DND-41 (cell line): ENCODE results near the gene OR52D1.

Experiments used
- EZH2 ChIP-seq: IDR thresholded peaks from 3 replicates; pipeline ENCODE4 v1.6.1; 2012; ENCODE audit warnings: borderline replicate concordance, low read depth, mild to moderate bottlenecking, moderate library complexity, low read length, inconsistent platforms; ENCODE audit not compliant: severe bottlenecking
- TF ChIP-seq, protein P1 (sequence below): IDR thresholded peaks from 2 replicates; pipeline ENCODE4 v1.5.1; 2012; ENCODE audit warnings: borderline replicate concordance, low read length, moderate library complexity, mild to moderate bottlenecking; ENCODE audit not compliant: poor library complexity, severe bottlenecking; ENCODE audit errors: extremely low read depth

DNA sequence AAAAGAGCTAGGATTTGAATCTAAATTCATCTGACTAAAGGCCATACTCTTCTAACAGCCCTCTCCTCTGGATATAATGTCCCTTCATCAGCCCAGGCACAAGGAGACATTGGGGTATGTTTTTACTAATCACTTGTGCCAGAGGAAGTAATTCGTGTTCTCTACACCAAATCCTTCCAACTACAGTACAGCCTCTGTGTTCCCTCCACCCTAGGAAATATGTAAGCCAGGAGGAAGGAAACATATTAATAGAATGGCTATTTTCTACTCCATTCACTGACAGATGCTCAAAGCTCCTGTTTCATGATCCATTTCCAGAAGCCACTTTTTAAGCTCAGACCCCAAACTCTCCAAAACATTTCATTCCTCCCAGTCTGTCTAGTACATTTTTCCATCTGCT, 40.0 kb downstream of the OR52D1 start:
- TF ChIP-seq, protein P1, sequence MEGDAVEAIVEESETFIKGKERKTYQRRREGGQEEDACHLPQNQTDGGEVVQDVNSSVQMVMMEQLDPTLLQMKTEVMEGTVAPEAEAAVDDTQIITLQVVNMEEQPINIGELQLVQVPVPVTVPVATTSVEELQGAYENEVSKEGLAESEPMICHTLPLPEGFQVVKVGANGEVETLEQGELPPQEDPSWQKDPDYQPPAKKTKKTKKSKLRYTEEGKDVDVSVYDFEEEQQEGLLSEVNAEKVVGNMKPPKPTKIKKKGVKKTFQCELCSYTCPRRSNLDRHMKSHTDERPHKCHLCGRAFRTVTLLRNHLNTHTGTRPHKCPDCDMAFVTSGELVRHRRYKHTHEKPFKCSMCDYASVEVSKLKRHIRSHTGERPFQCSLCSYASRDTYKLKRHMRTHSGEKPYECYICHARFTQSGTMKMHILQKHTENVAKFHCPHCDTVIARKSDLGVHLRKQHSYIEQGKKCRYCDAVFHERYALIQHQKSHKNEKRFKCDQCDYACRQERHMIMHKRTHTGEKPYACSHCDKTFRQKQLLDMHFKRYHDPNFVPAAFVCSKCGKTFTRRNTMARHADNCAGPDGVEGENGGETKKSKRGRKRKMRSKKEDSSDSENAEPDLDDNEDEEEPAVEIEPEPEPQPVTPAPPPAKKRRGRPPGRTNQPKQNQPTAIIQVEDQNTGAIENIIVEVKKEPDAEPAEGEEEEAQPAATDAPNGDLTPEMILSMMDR = no peak
- no peak for TF ChIP-seq EZH2
